Lung (tissue), 12 donors: ENCODE data around the gene SLC9A5. TPM values are rescaled to one million over a fixed set of nuclear protein-coding genes. Genes with fewer than 3 reads are reported as not detected.

Experiments
- ATAC-seq: fragments of 200-7000 bp; cut with Tn5 transposase; one replicate; pipeline ENCODE4 v1.9.1; 2020; ENCODE audit warnings: moderate number of reproducible peaks; ENCODE audit not compliant: insufficient read depth, low FRiP score
- DNase-seq, 3 donors: peaks; one replicate each; pipeline ENCODE4 v3.0.0-alpha.2; 2013 to 2017
- H3K27ac ChIP-seq, 2 donors: one replicate each; pipeline ENCODE4 v1.5.1; 2013; ENCODE audit warnings: mild to moderate bottlenecking in 2 of 2, moderate library complexity in 2 of 2, control low read depth in 1 of 2, inconsistent platforms in 1 of 2, low read depth in 1 of 2, low read length in 1 of 2
- H3K27me3 ChIP-seq, 3 donors: one replicate each; pipeline ENCODE4 v1.5.1; 2013; ENCODE audit warnings: low read length in 2 of 3; ENCODE audit not compliant: control insufficient read depth in 3 of 3, insufficient read depth in 3 of 3
- H3K36me3 ChIP-seq, 4 donors: one replicate each; pipeline ENCODE4 v1.5.1; 2013; ENCODE audit warnings: low read length in 4 of 4, mild to moderate bottlenecking in 1 of 4, moderate library complexity in 1 of 4; ENCODE audit not compliant: control insufficient read depth in 4 of 4, insufficient read depth in 4 of 4
- H3K4me1 ChIP-seq, 5 donors: one replicate each; pipeline ENCODE4 v1.5.1; 2013; ENCODE audit warnings: low read length in 5 of 5, mild to moderate bottlenecking in 2 of 5, moderate library complexity in 1 of 5; ENCODE audit not compliant: control insufficient read depth in 5 of 5, insufficient read depth in 5 of 5
- H3K4me3 ChIP-seq: one replicate; pipeline ENCODE4 v1.5.1; 2013; ENCODE audit warnings: mild to moderate bottlenecking, control low read depth, moderate library complexity
- H3K9ac ChIP-seq, 2 donors: one replicate each; pipeline ENCODE4 v1.5.1; 2013; ENCODE audit warnings: low read length in 2 of 2, control low read depth in 1 of 2; ENCODE audit not compliant: insufficient read depth in 1 of 2
- H3K9me3 ChIP-seq, 4 donors: one replicate each; pipeline ENCODE4 v1.5.1; 2013; ENCODE audit warnings: low read length in 3 of 4, mild to moderate bottlenecking in 1 of 4, moderate library complexity in 1 of 4; ENCODE audit not compliant: control insufficient read depth in 4 of 4, insufficient read depth in 3 of 4
- WGBS, 2 donors: extraction: QIAGEN DNeasy Blood & Tissue Kit; methylation state at CpG; one replicate each; pipeline ENCODE4 v1.1.7; 2013; 5-methylcytosine and 5-hydroxymethylcytosine counted together
- polyA plus RNA-seq, 2 donors: library from polyadenylated mRNA; stranded (reverse); fragments of 200-250 nt; gene quantifications; one replicate each; pipeline ENCODE4 v1.2.1, GENCODE V29; 2013
- total RNA-seq, 2 donors: library from RNA; depleted of rRNA in 1 of 2; stranded (reverse); fragments of >200 nt in 1 of 2; gene quantifications; one replicate each; pipeline ENCODE4 v1.2.1, GENCODE V29; 2014 to 2021
- TF ChIP-seq, protein P1 (sequence below): IDR thresholded peaks from 2 replicates; pipeline ENCODE4 v1.5.1; 2012; ENCODE audit warnings: mild to moderate bottlenecking; ENCODE audit errors: control extremely low read depth, extremely low read depth
- donor health status: control.
- donor health status: control.
- donor health status: Bipolar disorder and iron deficiency.
- donor health status: healthy.
- donor health status: DM: yes; HTN: yes; CAD: no.

The SLC9A5 gene
- total and polyA plus RNA-seq, 4 donors = 1.2 to 5.9 (median 3.3) TPM

DNA sequence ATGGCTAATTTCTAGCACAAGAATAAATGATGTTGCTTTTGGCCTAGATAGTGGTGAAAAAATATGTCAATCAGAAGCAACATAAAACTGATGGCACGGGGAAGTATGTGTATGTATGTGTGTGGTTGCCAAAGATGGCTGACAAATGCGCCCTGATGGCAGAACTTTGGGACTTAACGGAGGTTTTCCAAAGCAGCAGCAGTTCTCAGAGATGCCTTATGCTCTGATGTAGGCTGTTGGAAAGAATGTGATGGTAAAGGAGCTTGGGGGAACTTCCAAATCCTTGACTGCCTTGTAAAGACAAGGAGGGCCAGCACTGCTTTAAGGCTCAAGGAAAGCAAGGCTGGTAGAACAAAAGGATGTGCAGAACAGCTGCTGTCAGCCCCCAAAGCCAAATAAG lies 61.8 kb downstream of the SLC9A5 start:
- H3K36me3 ChIP-seq = no peaks in the 10 kb centered on the region
- H3K9ac ChIP-seq = no peak overlapping the region
- ATAC-seq (no peak), DNase-seq (no peak)
- TF ChIP-seq, protein P1, sequence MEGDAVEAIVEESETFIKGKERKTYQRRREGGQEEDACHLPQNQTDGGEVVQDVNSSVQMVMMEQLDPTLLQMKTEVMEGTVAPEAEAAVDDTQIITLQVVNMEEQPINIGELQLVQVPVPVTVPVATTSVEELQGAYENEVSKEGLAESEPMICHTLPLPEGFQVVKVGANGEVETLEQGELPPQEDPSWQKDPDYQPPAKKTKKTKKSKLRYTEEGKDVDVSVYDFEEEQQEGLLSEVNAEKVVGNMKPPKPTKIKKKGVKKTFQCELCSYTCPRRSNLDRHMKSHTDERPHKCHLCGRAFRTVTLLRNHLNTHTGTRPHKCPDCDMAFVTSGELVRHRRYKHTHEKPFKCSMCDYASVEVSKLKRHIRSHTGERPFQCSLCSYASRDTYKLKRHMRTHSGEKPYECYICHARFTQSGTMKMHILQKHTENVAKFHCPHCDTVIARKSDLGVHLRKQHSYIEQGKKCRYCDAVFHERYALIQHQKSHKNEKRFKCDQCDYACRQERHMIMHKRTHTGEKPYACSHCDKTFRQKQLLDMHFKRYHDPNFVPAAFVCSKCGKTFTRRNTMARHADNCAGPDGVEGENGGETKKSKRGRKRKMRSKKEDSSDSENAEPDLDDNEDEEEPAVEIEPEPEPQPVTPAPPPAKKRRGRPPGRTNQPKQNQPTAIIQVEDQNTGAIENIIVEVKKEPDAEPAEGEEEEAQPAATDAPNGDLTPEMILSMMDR = no peak
- no peak overlapping the region for H3K27ac ChIP-seq
- H3K27me3 ChIP-seq = no peaks in the 10 kb centered on the region
- no peaks in the 10 kb centered on the region for H3K4me1 ChIP-seq
- 96 to 98% methylated on average over 3 of the region's 3 CpGs for WGBS, 2 donors
- no peaks in the 10 kb centered on the region for H3K9me3 ChIP-seq
- no peak overlapping the region for H3K4me3 ChIP-seq

GRCh38 chr16:67311607-67312488 lies 63.1 kb downstream of the SLC9A5 start:
- Histone ChIP-seq H3K36me3 (no peaks in the 10 kb centered on the region), H3K9me3 (no peaks in the 10 kb centered on the region), H3K27me3 (no peaks in the 10 kb centered on the region), H3K4me3 (no peak overlapping the region), H3K27ac (peak overlapping the region in 1 of 2 donors; percentile 46), H3K9ac (no peak overlapping the region), H3K4me1 (no peaks in the 10 kb centered on the region)
- peak; percentile 81 for ATAC-seq
- DNase-seq = peak in 2 of 3 donors; percentile 37 to 46
- TF ChIP-seq, protein P1 = no peak
- WGBS, 2 donors = 46 to 77% methylated on average over 5 of the region's 5 CpGs

DNA sequence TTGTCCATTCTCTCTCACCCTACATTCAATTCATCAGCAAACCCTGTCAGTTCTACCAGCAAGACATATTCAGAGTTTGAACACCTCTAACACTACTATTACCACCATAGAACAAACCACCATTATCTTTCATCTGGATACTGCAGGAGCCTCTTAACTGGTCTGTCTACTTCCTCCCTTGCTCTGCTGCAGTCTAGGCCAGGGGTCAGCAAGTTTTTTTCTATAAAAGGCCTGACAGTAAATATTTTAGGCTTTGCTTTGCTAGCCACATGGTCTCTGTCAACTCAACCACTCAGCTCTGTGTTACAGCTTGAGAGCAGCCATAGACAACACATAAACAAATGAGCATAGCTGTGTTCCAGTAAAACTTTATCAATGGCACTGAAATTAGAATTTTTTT lies 63.9 kb downstream of the SLC9A5 start:
- no peaks in the 10 kb centered on the region for H3K36me3 ChIP-seq
- ATAC-seq (no peak), DNase-seq (peak in 2 of 3 donors; percentile 37 to 38)
- TF ChIP-seq, protein P1 = no peak
- no peaks in the 10 kb centered on the region for H3K4me1 ChIP-seq
- H3K27me3 ChIP-seq = no peaks in the 10 kb centered on the region
- H3K27ac ChIP-seq = no peak overlapping the region
- no peak overlapping the region for H3K9ac ChIP-seq
- H3K9me3 ChIP-seq = no peaks in the 10 kb centered on the region
- no peak overlapping the region for H3K4me3 ChIP-seq

DNA sequence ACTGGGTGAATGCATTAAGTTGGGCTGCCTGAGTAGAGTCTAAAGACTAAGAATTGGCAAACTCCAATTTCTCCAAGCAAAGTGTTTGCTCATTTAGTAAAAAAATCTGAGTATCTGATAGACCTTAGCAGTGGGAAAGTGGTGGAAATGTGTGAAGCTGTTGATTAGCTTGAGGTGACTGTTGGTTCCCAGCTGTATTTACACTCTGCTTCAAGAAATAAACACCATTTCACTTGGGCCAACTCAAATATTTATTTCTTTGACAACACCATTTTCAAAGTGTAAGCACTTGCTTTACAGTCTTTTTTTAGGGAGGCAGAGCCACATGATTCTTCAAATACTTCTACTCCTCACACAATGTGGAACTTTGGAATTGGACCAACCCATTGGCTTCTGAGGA lies 69.1 kb downstream of the SLC9A5 start:
- Histone ChIP-seq H3K9ac (no peak overlapping the region), H3K4me3 (no peak overlapping the region), H3K4me1 (no peaks in the 10 kb centered on the region), H3K27ac (no peak overlapping the region), H3K9me3 (no peaks in the 10 kb centered on the region), H3K36me3 (no peaks in the 10 kb centered on the region), H3K27me3 (peaks cover 0 to 4% (median 0%) of the 10 kb centered on the region in 3 donors)
- peak in 2 of 3 donors; percentile 27 to 41 for DNase-seq
- TF ChIP-seq, protein P1 = no peak
- ATAC-seq = no peak
